GM18873 (cell line): ENCODE measurements around the gene QPCTL.
A peak's percentile ranks its signal among the peaks of the same experiment; 100 is the strongest.
"Not testable (repeated sequence)": the region's sequence is repeated elsewhere in the genome, so short reads cannot be mapped to it uniquely, and the experiment has no call there.

Experiments
- ATAC-seq: cut with Tn5 transposase; IDR thresholded peaks from one replicate; pipeline ENCODE4 v1.9.1; 2021; ENCODE audit warnings: mild to moderate bottlenecking, moderate library complexity, moderate number of reproducible peaks; ENCODE audit not compliant: unreplicated experiment, low FRiP score

Gene QPCTL

GRCh38 chr19:45716359-45717130 is 24.1 kb downstream of the QPCTL start:
- ATAC-seq, result no peak

GRCh38 chr19:45717131-45717982 is 24.9 kb downstream of the QPCTL start:
- ATAC-seq, result peak; percentile 90

- ATAC-seq, result no peak
Observed at GRCh38 chr19:45717983-45718650, 25.7 kb downstream of the QPCTL start.

GRCh38 chr19:45720065-45720464 is 27.6 kb downstream of the QPCTL start:
- not testable (repeated sequence) for ATAC-seq

- ATAC-seq, result not testable (repeated sequence)
Observed at GRCh38 chr19:45728683-45729082, 36.2 kb downstream of the QPCTL start.

- no peak for ATAC-seq
Observed at GRCh38 chr19:45729800-45730290, 37.4 kb downstream of the QPCTL start.

- ATAC-seq, result peak; percentile 80
Observed at GRCh38 chr19:45730368-45731288, 38.2 kb downstream of the QPCTL start, which contains the start of gene FBXO46. FBXO46 (minus strand) TSS chr19:45730896; CDS start chr19:45713495, 17,401 bp downstream.

GRCh38 chr19:45733160-45733810 is 40.8 kb downstream of the QPCTL start, which contains the start of gene MEIOSIN:
MEIOSIN (plus strand) TSS chr19:45733439; CDS start chr19:45735377, 1,938 bp downstream.
- no peak for ATAC-seq

GRCh38 chr19:45739498-45740439 is 47.3 kb downstream of the QPCTL start:
- ATAC-seq, result no peak

- no peak for ATAC-seq
Observed at GRCh38 chr19:45742969-45743368, 50.5 kb downstream of the QPCTL start.

GRCh38 chr19:45745606-45746005 is 53.1 kb downstream of the QPCTL start:
- ATAC-seq, result no peak

GRCh38 chr19:45746866-45747265 is 54.4 kb downstream of the QPCTL start:
- no peak for ATAC-seq

GRCh38 chr19:45747513-45747912 is 55.0 kb downstream of the QPCTL start:
- no peak for ATAC-seq

- ATAC-seq, result not testable (repeated sequence)
Observed at GRCh38 chr19:45751483-45751882, 59.0 kb downstream of the QPCTL start.

- no peak for ATAC-seq
Observed at GRCh38 chr19:45752639-45753038, 60.2 kb downstream of the QPCTL start.

GRCh38 chr19:45753548-45753947 is 61.1 kb downstream of the QPCTL start:
- ATAC-seq, result no peak
